ENCODE measurements around the gene MCRIP2. TPM values are rescaled to one million over a fixed set of nuclear protein-coding genes. Genes with fewer than 3 reads are reported as not detected.

Gene MCRIP2
- total and polyA plus RNA-seq, 9 of the 15 experiments (the other 6 are each of a cell fraction or from before 2014, with no cell fraction given): 0.80 to 120 (median 35.2) TPM

DNA sequence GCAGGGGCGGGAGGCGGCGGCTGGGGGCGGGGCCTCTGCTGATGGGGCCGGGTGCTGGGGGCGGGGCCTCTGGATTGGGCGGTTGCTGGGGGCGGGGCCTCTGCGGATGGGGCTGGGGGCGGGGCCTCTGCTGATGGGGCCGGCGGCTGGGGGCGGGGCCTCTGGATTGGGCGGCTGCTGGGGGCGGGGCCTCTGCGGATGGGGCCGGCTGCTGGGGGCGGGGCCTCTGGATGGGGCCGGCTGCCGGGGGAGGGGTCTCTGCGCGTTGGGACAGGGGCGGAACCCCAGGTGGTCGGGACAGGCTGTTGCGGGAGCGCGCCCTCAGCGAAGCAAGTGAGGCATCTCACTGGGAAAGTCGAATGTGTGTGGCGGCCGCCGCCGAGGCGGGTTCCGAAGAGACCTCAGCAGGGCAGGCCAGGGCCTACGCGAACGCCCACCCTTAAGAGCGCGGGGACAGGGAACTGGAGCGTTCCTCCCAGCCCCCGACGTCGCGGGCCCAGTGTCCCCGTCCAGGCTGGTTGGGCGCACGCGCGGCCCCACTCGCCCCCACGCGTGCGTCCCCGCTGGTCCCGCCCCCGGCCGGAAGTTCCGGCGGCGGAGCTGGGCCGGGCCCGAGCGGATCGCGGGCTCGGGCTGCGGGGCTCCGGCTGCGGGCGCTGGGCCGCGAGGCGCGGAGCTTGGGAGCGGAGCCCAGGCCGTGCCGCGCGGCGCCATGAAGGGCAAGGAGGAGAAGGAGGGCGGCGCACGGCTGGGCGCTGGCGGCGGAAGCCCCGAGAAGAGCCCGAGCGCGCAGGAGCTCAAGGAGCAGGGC lies 38.4 kb downstream of the MCRIP2 start, which contains the start of gene STUB1 (continued):
- TF ChIP-seq PTTG1 (tag; IDR thresholded peaks at IDR 0.05; ENCODE audit: low read depth): no peak
- no peak for TF ChIP-seq FUS (optimal IDR thresholded peaks at IDR 0.05; ENCODE audit: low read depth, low read length)
- TF ChIP-seq, protein P1, sequence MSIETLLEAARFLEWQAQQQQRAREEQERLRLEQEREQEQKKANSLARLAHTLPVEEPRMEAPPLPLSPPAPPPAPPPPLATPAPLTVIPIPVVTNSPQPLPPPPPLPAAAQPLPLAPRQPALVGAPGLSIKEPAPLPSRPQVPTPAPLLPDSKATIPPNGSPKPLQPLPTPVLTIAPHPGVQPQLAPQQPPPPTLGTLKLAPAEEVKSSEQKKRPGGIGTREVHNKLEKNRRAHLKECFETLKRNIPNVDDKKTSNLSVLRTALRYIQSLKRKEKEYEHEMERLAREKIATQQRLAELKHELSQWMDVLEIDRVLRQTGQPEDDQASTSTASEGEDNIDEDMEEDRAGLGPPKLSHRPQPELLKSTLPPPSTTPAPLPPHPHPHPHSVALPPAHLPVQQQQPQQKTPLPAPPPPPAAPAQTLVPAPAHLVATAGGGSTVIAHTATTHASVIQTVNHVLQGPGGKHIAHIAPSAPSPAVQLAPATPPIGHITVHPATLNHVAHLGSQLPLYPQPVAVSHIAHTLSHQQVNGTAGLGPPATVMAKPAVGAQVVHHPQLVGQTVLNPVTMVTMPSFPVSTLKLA (conservative IDR thresholded peaks at IDR 0.05): peak; percentile 56 to 89
- TF ChIP-seq HSF4 (CRISPR knock-in tag; IDR thresholded peaks at IDR 0.05; ENCODE audit: borderline replicate concordance): no peak
- TF ChIP-seq, protein P2, sequence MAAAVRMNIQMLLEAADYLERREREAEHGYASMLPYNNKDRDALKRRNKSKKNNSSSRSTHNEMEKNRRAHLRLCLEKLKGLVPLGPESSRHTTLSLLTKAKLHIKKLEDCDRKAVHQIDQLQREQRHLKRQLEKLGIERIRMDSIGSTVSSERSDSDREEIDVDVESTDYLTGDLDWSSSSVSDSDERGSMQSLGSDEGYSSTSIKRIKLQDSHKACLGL (CRISPR knock-in tag; IDR thresholded peaks at IDR 0.05; ENCODE audit: borderline replicate concordance, poor library complexity, severe bottlenecking): peak; percentile 16
- 0 out of 4 replicates have a peak, but pooled peaks of 1 of the 2 experiments have one; percentile 13 for TF ChIP-seq TEAD1 (CRISPR knock-in tag; IDR thresholded peaks at IDR 0.05)
- TF ChIP-seq SAFB (IDR thresholded peaks at IDR 0.05; ENCODE audit: borderline replicate concordance, low read depth, low read length): peak; percentile 94
- no peak for TF ChIP-seq PCBP2 (IDR thresholded peaks at IDR 0.05; ENCODE audit: low read depth, low read length, poor library complexity, severe bottlenecking)
- TF ChIP-seq, protein P3, sequence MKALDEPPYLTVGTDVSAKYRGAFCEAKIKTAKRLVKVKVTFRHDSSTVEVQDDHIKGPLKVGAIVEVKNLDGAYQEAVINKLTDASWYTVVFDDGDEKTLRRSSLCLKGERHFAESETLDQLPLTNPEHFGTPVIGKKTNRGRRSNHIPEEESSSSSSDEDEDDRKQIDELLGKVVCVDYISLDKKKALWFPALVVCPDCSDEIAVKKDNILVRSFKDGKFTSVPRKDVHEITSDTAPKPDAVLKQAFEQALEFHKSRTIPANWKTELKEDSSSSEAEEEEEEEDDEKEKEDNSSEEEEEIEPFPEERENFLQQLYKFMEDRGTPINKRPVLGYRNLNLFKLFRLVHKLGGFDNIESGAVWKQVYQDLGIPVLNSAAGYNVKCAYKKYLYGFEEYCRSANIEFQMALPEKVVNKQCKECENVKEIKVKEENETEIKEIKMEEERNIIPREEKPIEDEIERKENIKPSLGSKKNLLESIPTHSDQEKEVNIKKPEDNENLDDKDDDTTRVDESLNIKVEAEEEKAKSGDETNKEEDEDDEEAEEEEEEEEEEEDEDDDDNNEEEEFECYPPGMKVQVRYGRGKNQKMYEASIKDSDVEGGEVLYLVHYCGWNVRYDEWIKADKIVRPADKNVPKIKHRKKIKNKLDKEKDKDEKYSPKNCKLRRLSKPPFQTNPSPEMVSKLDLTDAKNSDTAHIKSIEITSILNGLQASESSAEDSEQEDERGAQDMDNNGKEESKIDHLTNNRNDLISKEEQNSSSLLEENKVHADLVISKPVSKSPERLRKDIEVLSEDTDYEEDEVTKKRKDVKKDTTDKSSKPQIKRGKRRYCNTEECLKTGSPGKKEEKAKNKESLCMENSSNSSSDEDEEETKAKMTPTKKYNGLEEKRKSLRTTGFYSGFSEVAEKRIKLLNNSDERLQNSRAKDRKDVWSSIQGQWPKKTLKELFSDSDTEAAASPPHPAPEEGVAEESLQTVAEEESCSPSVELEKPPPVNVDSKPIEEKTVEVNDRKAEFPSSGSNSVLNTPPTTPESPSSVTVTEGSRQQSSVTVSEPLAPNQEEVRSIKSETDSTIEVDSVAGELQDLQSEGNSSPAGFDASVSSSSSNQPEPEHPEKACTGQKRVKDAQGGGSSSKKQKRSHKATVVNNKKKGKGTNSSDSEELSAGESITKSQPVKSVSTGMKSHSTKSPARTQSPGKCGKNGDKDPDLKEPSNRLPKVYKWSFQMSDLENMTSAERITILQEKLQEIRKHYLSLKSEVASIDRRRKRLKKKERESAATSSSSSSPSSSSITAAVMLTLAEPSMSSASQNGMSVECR (CRISPR knock-in tag; IDR thresholded peaks at IDR 0.05): no peak; the same call in none of the 2 replicates
- TF ChIP-seq ESRRB (CRISPR knock-in tag; IDR thresholded peaks at IDR 0.05; ENCODE audit: borderline replicate concordance): no peak
- TF ChIP-seq NR2C2 (CRISPR knock-in tag; IDR thresholded peaks at IDR 0.05): no peak
- peak; percentile 39; the same call in 1 of the 2 replicates for TF ChIP-seq NR2C2 (tag; IDR thresholded peaks at IDR 0.05)
- TF ChIP-seq FOXM1 (IDR thresholded peaks at IDR 0.05; ENCODE audit: low read depth): no peak
- peak; percentile 22; the same call in 1 of the 2 replicates for TF ChIP-seq FOXM1 (CRISPR knock-in tag; IDR thresholded peaks at IDR 0.05; ENCODE audit: low read depth)
- 0 out of 2 replicates have a peak, but pooled peaks have one; percentile 3 for TF ChIP-seq JUND (IDR thresholded peaks at IDR 0.05; ENCODE audit: borderline replicate concordance, low read depth, low read length)
- TF ChIP-seq JUND (tag; IDR thresholded peaks at IDR 0.05; ENCODE audit: borderline replicate concordance, low read depth, low read length): no peak
- TF ChIP-seq, protein P4, sequence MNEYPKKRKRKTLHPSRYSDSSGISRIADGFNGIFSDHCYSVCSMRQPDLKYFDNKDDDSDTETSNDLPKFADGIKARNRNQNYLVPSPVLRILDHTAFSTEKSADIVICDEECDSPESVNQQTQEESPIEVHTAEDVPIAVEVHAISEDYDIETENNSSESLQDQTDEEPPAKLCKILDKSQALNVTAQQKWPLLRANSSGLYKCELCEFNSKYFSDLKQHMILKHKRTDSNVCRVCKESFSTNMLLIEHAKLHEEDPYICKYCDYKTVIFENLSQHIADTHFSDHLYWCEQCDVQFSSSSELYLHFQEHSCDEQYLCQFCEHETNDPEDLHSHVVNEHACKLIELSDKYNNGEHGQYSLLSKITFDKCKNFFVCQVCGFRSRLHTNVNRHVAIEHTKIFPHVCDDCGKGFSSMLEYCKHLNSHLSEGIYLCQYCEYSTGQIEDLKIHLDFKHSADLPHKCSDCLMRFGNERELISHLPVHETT (CRISPR knock-in tag; conservative IDR thresholded peaks at IDR 0.05 in 1 of 2, IDR thresholded peaks at IDR 0.05 in 1 of 2): peak in 1 of 2 experiments; percentile 76; a peak in 2 of 4 replicates
